GM19372 (cell line): ENCODE results near the gene EIF4H.
A peak's percentile ranks its signal among the peaks of the same experiment; 100 is the strongest.
"Not testable (repeated sequence)": the region's sequence is repeated elsewhere in the genome, so short reads cannot be mapped to it uniquely, and the experiment has no call there.

ENCODE experiments used
- ATAC-seq: cut with Tn5 transposase; IDR thresholded peaks from one replicate; pipeline ENCODE4 v1.9.1; 2021; ENCODE audit warnings: mild to moderate bottlenecking, low read depth, moderate library complexity; ENCODE audit not compliant: unreplicated experiment

The EIF4H gene

DNA sequence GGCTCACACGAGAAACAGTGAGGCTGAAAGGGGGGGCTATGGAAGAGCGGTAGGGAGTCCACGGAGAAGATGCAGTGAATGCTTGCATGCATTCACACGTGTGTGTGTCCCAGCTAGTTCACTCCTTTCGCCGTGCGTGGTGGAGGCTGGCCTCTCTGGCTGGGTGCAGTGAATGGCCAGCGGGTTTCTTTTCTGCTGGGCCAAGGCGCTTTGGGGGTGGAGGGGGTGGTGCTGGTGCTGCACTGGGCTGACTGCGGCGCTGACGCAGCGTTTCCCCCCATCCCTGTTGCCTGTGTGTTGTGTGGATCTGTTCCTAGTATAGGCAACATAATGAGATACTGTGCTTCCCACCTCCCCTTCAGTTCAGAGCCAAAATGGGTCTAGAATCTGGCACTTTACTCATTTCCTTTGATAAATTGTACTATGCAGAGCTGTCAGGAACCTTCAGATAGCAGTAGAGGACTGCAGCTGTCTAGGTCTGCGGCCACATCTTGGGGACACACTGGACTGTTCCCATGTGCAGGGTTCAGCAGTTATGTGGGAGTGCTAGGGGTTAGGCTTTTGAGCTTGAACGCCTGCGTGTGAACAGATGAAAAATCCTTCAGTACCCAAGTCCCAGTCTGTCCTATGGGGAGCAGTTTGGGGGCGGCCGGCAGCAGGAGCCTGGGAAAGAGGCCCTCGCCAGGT lies 22.0 kb downstream of the EIF4H start:
- not testable (repeated sequence) for ATAC-seq

DNA sequence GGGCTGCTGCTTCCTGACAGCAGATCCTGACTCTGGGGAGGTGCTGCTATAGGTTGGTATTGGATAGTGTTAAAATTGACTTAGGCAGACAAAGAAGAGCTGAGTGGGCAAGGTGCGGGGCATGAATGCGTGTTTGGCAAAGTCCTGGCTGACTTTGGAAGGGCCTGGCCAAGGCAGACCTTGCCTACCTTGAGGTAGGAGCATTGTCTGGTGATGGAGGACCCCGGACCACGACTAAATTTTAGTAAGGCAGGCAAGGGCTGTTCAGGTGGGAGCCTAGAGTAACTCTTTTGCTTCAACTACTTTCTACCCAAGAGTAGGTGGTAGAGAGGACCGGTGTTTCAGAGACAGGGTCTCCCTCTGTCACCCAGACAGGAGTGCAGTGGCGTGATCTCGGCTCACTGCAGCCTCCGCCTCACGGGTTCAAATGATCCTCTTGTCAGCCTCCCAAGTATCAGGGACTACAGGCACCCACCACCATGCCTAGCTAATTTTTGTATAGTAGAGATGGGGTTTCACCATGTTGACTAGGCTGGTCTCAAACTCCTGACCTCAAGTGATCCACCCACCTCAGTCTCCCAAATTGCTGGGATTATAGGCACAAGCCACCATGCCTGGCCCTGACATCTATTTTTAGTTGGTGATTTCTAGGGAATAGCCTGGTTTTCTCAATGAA lies 23.4 kb downstream of the EIF4H start:
- ATAC-seq: no peak

DNA sequence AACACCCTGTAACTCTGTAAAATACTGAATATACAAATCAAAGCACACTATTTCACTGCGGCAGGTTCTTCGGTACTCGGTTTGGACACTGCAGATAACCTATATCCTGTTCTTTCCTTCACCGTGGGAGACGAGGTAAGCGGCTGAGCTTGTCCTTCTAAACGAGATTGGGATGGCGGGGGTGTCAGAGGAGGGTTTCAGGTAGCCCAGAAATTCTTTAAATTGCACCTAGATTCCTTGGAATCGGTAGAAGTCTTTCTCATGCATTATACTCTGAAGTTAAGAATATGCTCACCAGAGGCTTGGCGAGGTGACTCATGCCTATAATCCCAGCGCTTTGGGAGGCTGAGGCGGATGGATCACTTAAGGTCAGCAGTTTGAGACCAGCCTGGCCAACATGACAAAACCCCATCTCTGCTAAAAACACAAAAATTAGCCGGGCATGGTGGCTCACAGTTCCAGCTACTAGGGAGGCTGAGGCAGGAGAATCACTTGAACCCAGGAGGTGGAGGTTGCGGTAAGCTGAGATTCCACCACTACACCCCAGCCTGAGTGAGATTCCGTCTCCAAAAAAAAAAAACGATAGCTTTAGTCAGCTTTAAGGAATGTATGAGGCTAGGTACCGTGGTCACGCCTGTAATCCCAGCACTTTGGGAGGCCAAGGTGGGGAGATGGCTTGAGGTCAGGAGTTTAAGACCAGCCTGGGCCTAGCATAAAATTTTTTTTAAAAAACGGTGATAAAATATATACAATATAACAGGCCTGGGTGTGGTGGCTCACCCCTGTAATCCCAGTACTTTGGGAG lies 25.6 kb downstream of the EIF4H start:
- ATAC-seq: no peak

DNA sequence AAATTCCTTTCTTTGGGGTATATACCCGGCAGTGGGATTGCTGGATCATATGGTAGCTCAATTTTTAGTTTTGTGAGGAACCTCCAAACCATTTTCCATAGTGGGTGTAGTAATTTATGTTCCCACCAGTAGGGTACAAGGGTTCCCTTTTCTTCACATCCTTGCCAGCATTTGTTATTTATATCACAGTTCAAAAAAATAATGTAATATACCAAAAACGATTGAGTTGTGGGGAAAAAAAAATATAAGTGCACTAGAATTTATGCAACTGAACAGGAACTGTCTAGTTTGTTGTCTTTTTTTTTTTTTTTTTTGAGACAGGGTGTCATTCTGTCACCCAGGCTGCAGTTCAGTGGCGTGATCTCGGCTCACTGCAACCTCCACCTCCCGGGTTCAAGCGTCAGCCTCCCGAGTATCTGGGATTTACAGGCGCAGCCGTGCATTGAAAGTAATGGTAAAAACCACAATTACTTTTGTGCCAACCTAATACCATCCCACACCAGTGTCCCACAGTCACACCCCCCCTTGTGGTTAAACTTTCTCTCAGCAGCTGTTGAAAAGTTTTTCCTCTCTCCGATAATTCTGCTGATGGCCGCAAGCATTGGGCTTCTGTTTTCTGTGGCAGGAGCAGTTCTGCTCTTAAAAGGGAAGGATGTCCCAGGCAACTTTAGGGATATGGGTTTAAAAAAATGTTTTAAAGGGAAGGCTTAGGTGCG lies 28.8 kb downstream of the EIF4H start:
- ATAC-seq: no peak

DNA sequence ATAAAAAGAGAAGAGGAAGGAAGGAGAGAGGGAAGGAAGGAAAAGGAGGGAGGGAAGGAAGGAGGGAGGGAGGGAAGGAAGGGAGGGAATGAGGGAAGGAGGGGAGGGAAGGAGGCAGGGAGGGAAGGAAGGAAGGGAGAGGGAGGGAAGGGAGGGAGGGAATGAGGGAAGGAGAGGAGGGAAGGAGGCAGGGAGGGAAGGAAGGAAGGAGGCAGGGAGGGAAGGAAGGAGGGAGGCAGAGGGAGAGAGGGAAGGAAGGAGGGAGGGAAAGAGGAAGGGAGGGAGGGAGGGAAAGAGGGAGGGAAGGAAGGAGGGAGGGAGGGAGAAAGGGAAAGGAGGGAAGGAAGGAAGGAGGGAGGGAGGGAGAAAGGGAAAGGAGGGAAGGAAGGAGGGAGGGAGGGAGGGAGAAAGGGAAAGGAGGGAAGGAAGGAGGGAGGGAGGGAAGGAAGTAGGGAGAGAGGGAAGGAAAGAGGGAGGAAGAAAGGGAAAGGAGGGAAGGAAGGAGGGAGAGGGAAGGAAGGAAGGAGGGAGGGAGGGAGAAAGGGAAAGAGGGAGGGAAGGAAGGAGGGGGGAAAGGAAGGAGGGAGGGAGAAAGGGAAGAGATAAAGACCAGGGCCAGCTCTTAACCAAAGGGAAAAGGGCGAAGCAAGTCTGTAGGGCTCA lies 29.9 kb downstream of the EIF4H start:
- no peak for ATAC-seq

DNA sequence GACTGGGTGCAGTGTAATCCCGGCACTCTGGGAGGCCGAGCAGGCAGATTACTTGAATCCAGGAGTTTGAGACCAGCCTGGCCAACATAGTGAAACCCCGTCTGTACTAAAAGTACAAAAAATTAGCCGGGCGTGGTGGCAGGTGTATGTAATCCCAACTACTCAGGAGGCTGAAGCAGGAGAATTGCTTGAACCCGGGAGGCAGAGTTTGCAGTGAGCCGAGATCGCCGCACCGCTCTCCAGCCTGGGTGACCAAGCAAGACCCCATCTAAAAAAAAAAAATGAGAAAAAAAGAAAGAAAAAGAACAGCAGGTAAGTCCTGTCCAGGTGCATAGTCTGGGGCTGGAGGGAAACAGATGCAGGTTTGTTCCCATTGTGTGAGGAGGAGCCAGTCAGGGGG lies 31.9 kb downstream of the EIF4H start:
- not testable (repeated sequence) for ATAC-seq

DNA sequence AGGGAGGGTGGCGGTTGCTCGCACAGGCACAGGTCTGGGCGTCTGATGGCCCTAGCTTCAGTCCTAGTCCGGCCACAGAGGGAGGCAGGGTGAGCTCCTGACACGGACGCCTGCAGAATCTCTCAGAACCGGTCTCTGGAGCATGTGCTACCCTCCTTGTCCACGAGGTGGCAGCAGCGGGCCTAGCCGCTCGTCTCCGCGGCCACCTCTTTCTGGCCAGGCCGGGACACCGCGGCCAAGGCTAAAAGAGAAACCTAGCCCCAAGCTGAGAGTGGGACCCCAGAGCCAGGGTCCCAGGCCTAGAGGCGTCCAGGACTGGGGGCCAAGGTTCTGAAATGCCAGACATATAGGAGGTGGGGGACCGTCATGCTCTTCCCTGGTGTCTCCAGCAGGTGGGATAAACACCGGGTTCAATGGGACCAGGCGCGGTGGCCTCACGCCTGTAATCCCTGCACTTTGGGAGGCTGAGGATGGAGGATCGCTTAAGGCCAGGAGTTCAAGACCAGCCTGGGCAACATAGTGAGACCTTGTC lies 32.5 kb downstream of the EIF4H start:
- no peak for ATAC-seq

DNA sequence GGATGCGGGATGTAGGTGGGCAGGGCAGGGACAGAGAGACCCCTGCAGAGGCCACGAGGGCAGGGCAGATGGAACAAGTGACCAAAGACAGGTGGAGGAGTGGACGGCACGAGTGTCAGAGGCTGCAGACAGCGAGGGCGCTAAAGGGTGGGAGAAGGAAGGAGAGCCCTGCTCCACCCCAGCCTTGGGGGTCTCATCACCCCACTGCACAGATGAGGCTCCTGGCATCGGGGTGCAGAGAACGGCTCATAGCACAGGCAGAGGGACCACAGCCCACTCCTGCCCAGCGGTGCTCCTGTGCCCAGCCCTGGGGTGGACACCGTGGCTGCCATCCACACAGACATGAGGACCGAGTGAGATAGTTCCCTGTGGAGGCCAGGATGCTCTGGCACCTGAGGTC lies 33.4 kb downstream of the EIF4H start:
- ATAC-seq: no peak

DNA sequence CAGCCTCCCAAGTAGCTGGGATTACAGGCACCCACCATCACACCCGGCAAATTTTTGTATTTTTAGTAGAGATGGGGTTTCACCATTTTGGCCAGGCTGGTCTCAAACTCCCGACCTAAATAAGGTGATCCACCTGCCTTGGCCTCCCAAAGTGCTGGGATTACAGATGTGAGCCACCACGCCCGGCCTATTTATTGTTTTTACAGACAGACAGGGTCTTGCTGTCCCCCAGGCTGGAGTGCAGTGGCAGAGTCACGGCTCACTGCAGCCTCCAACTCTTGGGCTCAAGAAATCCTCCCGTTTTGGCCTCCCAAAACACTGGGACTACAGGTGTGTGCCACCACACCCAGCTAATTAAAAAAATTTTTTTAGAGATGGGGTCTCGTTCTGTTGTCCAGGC lies 34.1 kb downstream of the EIF4H start:
- ATAC-seq: not testable (repeated sequence)

DNA sequence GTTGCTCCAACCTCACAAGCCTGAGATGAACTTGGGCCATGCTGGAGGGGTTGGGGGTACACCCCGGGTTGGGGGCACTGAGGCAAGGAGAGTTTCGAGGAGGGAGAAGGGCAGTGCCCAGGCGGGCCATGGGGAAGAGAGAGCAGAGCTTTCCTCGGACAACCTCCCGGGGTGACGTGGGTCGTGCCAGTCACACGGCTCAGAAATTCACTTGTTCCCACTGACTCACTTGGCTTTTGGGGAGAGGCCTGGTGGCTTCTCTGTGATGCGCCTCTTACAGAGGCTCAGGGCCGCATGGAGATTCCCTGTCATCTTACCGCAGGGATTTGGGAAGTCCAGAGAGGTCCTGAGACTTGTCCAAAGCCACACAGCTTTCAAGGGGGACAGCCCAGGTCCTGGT lies 38.5 kb downstream of the EIF4H start:
- no peak for ATAC-seq

DNA sequence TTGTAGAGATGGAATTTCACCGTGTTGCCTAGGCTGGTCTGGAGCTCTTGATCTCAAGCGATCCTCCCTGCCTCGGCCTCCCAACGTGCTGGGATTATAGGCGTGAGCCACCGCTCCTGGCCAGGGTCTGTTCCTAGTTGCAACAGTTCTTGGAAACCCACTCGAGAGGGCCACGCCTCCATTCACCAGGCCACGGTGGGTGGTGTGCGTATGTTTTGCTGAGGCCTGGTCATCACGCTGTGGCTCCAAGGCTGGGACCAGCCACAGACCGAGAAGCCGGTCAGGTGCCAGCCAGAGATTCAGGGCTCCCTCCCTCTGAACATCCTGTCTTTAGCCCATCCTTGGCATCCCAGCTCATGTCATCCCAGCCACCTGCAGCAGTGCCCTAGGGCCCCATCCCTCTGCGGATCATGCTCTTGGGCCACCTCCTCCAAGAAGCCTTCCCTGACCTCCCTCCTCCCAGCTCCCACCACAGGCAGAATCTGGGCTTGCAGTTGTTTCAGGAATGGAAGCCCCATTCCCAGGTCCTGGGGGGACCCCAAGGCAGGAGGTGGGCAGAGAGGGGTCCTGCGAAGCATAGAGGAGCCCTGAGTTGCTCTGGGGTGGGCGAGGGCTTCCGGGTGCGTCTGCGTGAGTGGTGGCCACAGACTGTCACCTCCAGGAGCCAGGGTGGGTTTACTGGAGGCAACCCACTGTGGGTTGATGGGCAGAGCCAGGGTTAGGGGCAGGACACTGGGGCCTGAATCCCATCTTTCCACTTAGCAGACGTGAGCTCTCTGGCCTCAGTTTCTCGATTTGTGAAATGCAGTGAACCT lies 40.9 kb downstream of the EIF4H start:
- no peak for ATAC-seq

DNA sequence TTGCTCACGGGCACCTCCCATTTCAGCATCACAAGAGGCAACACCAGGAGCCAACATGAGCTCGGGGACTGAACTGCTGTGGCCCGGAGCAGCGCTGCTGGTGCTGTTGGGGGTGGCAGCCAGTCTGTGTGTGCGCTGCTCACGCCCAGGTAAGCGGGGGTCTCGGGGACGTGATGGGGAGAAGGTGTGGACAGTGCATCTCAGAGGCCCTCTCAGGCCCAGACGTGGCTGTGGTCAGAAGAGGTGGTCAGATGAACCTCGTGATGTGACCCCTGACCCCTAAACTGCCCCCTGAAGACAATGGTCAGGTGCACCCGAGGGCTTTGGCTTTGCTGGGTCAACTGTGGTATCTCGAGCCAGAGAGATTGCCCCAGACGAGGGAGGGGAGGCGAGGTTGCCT lies 41.8 kb downstream of the EIF4H start:
- no peak for ATAC-seq

DNA sequence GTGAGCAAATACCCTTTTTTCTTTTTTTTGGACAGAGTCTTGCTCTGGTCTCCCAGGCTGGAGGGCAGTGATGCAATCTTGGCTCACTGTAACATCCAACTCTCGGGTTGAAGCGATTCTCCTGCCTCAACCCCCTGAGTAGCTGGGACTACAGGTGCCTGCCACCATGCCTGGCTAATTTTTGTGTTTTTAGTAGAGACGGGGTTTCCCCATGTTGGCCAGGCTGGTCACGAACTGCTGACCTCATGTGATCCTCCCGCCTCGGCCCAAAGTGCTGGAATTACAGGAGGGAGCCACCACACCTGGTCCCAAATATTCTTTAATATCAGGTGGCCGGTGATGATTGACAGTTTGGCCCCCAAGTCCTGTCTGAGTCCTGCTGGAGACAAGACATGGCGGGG lies 42.2 kb downstream of the EIF4H start:
- no peak for ATAC-seq

DNA sequence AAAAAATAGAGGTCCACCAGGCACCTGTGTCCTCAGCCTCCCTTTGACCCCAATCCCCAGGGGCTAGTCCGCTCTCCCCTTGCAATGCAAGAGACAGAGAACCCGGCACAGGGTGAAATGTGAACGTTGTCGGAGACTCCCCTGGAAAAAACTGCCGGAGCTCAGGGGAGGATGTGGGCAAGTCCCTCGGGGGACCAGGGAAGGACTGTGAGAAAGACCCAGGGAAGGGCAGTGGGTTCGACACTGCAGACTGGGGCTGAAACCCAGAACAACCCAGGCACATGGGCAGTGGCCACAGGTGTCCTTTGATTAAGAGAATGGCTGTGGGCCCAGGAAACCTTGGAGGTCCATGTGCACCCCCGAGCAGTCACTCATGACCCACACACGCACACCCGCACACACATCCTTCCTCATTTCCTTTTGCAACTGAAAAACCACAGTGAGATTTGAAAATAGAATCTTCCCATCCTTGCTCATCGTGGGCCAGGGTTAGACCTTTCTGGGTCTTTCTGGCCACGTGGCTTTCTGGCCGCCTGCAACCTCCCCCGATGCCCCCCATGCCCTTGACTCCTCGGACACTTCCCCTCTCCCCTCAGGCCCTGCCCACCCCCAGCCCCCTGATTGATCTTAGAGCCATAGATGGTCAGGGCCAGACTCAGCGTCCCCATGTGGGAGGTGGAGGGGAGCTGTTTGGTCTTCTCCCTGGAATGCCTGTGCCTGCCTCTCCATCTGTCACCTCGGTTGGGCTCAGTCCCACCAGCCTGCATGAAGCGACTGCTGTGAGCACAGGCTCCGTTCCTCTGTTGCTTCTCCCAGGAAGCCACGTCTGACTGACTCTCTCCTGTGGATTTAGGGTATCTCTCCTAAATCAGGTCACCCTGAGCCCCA lies 43.5 kb downstream of the EIF4H start:
- peak; percentile 63 for ATAC-seq

DNA sequence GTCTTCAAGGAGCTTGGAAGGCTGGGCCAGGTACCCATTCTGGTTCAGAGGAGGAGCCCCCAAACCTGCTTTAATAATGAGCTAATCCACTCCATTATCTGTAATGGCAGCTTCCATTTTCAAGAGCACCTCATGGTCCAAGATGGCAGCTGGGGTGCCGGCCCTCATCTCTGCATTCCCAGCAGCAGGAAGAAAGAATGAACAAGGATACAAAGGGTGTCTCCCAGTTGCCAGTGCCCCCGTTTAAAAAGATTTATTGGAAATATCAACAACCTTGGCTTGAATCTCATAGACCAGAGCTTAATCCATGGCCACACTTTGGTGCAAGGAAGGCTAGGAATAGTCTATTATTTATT lies 44.2 kb downstream of the EIF4H start:
- no peak for ATAC-seq

DNA sequence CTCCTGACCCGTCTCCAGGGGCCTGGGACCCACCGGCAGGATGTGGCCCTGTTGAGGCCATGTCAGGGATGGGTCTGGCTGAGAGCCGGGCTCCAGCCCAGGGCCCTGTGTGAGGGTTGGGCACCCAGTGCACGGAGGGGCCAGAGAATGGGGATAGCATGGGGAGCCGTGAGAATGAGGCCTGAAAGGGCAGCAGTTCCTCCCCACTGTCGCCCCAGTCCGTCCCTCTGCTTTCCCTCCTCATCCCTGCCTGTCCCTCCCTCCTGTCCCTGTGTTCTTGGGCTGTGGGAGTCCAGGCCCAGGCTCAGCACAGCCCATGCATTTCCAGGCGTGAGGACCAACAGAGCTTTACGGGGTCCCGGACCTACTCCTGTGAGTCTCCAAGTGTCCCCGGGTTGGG lies 45.3 kb downstream of the EIF4H start:
- no peak for ATAC-seq

DNA sequence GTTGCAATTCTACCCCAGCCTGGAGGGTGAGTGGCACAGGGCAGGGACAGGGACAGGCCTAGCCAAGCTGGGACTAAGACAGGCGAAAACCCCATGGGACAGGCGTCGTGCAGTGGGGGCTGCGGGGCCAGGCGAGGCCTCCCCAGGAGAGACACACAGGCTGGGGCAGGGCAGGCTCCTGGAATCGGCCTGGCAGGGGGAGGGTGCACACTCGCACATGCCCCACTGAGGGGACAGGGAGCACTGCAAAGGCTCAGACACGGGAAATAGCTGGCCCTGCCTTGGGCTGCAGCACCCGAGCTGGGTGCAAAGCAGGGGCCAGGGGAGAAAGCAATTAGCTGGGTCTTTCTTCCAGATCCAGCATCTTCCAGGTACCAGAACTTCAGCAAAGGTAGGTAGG lies 46.1 kb downstream of the EIF4H start:
- no peak for ATAC-seq

DNA sequence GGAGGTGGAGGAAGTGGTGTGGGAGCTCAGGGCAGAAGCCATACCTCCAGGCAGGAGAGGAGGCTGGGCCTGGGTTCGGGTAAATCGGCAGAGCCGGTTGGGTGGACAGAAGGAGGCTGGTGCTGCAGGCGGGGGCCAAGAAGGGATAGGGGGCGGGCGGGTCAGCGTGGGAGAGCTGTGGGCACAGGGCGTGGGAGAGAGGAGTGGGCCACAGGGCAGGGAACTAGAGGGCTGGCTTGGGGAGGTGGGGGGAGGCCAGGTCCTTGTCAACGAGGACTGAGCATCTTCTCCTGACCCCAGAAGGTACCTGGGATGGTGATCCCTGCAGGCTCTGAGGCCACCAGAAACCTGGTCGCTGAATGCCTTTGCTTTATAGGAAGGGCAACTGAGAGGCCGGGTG lies 47.6 kb downstream of the EIF4H start:
- no peak for ATAC-seq
